Stimulated activated CD8-positive, alpha-beta memory T cell treated with anti-CD3 and anti-CD28 coated beads, Interleukin-15, amount 100 ng/mL, for 4 hours (primary cell): ENCODE measurements around the gene AIF1L.

ENCODE experiments used
- DNase-seq, 2 donors: peaks; one replicate each; pipeline ENCODE4 v3.0.0-alpha.2; 2020; ENCODE audit warnings: low read depth in 2 of 2

Gene AIF1L

DNA sequence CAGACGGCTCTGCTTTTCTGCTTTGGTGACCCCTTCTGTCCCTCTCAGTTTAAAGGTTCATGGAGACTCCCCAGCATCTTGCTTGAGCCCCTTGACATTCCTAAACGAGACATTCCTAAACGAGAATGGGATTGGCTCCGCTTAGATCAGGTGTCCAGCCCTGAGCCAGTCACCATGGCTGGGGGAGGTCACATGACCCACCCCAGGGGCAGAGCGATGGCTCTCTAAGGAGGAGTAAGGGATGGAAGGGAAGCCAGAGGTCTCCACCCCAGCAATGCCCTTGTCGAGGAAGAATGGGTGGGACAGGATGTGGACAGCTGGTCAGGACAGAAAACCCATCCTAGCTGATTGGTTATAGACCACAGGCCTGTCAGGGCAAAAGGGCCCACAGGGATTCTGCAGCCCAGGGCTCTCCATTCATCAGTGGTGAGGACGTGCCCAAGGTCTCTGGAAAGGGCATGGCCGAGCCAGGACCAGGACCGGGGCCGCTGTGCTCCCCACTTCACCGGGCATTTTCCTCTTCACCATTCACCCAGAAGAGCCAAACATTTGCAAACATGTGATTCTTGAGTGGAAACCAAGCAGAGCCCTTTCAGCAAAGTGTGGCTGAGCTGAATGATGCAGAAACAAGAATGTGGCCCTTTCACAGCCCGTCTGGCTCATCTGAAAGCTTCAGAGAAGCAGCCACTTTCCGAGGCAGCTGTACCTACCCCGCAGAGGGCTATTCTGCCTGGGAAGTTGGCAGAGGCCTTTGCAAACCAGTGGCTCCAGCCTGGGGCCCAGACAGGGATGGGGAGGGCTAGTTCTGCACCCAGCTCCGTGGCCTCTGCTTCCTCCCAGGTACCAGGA, 19.8 kb upstream of the AIF1L start:
- DNase-seq = no peak

DNA sequence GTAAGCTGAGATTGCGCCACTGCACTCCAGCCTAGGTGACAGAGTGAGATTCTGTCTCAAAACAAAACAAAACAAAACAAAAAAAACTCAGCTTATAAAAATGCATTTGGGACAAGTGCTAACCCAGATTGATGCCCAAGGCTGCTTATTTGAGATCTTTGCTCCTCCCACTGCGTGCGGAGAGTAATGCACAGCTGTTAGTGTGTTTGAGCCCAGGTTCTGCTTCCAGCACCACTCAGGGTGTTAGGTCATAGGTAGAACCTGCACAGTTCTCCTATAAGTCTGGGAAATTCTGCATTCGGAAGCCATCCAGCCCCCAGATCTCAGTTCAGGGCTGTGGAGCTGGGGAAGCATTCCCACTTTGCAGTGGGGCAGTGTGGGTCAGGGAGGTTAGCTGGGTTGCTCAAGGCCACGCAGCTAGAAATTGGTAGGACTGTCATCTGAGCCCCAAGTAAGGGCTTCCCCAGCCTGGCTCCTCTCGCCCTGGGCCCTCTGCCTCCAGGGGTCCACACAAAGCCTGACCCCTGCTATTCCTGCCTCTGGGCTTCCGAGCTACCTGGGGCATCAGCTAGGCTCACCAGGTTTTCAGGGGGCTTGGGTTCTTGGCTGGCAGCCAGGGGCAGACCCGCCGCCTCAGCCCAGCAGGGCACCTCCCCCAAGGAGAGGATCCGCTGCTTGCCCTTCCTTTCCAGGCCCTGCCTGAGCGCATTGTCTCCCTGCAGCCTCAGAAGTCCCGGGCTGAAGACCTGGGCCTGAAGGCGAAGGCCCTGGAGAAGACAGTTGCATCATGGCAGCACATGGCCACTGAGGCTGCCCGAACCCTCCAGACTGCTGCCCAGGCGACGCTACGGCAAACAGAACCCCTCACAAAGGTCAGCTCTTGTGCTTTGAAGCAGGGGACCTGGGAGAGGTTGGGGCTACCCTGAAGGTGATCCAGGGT, 17.6 kb upstream of the AIF1L start:
- DNase-seq = no peak

DNA sequence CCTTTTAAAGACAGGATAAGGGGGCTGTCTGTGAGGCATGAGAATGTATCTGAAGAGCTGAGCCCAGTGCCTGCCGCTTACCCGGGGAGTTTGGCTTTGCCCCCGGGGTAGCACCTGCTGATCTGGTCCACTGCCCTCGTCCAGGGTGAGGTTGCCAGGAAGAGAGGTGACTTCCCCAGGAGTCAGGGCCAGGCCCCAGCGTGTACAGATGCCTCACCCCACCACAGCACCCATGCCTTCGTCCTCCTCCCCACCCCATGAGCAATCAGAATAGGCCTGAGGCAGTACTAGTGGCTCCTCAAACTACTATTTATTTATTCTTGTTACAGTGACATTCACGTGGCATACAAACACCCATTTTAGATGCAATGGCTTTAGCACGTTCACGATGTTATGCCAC, 15.7 kb upstream of the AIF1L start:
- no peak for DNase-seq

DNA sequence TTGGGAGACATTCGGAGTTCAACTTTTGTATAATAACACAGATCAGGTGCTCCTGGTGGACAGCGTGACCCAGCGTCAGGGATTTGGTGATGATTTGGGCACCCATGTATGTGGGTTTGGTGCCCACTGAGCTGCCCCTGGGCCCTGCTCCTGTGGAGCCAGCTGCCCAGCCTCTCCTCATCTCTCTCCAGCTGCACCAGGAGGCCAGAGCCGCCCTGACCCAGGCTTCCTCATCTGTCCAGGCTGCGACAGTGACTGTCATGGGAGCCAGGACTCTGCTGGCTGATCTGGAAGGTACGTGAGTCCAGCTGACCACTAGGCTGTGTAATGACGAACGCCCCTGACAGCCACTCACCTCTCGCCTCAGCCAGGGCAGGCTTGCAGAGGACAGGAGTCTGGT, 14.5 kb upstream of the AIF1L start:
- no peak for DNase-seq

DNA sequence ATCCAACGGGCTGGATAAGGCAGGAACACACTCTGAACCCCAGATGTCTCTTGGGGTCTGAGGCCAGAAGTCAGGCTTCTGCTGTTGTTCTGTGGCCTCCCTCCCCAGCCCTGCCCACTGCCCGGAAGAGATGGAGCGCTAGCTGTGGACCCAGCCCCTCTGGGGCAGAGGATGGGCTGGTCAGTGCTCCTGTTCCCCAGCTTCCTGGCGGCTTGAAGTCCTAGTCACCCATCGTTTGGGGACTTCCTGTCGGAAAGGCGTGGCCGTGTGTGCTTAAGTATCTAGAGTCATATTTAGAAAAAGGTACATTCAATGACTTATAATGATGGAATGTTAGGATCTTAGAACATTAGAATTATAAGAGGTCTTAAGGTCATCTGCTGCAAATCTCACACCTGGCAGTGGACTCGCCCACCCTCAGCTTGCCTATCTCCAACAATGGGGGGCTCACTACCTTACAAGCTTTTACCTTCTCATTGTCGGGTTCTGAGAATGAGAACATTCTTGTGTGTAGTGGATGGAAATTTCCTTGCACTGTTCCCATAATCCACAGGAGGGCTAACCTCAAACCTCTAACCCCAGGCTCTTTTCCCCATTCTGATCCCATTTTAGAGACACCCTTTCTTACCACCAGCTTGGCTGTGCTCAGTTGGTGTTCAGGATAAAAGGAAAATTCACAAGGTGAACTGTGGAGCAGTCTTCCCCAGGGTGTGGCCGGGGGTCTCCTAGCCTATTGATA, 13.4 kb upstream of the AIF1L start:
- no peak for DNase-seq

DNA sequence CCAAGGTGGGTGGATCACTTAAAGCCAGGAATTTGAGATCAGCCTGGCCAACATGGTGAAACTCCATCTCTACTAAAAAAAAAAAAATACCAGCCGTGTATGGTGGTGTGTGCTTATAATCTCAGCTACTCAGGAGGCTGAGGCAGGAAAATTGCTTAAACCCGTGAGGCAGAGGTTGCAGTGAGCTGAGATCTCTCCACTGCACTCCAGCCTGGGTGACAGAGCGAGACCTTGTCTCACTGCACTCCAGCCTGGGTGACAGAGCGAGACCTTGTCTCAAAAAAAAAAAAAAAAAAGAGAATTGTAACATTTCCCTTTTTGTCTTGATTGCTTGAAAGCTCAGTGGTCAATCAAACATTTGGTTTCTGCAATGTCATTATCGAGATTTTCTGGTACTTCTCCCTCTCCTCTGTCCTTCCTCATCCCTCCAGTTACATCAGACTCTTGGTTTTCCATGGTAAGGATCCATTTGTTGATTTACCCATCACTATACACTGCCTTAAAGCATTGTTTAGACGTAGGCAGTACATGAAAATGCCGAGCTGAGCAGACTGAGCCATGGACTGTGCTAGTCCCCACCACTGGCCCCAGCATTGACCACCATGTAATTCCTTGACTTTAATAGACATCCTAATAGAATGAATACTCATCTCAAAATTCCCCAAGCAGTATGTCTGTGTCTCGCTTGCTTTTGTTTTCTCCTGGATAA, 11.5 kb upstream of the AIF1L start:
- no peak for DNase-seq

DNA sequence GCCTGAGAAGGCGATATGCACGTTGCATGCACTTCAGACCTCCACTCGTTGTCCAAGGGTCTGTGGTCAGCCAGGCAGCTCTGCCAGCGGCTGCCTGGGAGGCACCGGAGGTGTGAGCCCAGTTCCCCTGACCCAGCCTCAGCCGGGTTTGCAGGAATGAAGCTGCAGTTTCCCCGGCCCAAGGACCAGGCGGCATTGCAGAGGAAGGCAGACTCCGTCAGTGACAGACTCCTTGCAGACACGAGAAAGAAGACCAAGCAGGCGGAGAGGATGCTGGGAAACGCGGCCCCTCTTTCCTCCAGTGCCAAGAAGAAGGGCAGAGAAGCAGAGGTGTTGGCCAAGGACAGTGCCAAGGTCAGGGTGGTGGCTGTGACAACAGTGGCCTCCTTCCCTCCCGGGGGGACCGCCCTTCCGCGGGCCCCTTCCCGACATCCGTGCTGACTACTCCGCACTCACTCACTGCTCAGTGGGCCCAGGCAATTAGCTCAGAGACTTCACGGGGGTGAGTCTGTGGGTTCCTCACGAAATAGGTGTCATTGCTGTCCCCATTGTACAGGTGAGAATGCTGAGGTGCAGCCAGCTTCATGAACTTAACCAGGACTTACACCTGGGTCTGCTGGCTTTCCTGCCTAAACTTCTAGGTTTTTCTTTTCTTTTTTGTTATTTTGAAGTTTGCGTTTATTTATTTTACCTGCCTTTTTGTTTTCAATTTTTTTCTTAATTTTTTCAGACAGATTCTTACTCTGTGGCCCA, 10.8 kb upstream of the AIF1L start:
- no peak for DNase-seq

DNA sequence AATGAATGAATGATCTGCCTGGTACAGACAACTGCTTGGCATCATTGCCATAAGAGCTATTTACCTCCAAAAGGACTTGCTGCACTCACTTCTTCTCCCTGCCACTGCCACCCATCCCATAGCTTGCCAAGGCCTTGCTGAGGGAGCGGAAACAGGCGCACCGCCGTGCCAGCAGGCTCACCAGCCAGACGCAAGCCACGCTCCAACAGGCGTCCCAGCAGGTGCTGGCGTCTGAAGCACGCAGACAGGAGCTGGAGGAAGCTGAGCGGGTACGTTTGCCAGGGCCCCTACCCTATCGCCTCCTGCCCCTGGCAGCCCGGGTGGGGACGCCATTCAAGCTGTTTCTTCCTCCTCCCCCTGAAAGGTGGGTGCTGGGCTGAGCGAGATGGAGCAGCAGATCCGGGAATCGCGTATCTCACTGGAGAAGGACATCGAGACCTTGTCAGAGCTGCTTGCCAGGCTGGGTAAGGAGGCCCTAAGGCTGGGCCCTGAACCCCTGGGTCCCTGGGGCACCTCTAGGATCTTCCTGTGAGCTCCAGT, 8.9 kb upstream of the AIF1L start:
- DNase-seq = no peak

DNA sequence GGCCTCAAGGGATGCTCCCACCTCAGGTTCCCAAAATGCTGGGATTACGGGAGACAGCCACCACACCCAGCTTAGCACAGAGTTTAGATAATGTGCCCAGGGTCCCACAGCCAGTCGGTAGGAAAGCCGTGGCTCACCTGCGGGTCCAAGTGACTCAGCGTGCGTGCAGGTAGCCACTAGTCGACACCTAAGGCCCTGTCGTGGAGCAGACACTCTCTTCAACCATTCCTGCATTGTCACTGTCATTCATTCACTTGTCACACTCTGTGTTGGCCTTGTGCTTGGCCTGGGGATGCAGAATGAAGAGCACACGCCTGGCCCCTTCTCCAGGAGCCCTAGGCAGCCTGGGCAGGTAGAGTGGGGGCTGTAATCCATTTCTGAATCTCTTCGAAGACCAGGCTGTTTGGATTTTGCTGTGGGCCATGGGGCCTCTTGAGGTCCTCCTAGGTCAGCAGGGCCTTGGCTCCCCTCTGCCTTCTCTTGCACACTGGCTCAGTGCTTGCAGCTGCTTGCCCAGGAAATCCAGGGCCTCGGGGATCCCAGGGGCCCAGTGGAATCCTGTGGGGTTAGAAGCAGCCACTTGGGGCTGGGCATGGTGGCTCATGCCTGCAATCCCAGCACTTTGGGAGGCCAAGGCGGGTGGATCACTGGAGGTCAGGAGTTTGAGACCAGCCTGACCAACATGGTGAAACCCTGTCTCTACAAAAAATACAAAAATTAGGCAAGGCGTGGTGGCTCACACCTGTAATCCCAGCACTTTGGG, 6.1 kb upstream of the AIF1L start:
- no peak for DNase-seq

DNA sequence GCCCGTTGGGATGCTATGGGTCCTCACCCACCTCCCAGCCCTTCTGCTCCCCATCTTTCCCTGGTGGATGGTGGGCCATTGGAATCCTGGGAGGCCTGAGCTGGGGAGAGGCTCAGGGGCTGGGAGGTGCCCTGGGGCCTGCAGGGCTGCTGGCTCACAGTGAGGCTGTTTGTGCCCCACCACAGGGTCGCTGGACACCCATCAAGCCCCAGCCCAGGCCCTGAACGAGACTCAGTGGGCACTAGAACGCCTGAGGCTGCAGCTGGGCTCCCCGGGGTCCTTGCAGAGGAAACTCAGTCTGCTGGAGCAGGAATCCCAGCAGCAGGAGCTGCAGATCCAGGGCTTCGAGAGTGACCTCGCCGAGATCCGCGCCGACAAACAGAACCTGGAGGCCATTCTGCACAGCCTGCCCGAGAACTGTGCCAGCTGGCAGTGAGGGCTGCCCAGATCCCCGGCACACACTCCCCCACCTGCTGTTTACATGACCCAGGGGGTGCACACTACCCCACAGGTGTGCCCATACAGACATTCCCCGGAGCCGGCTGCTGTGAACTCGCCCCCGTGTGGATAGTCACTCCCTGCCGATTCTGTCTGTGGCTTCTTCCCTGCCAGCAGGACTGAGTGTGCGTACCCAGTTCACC, 4.9 kb upstream of the AIF1L start:
- DNase-seq = no peak

DNA sequence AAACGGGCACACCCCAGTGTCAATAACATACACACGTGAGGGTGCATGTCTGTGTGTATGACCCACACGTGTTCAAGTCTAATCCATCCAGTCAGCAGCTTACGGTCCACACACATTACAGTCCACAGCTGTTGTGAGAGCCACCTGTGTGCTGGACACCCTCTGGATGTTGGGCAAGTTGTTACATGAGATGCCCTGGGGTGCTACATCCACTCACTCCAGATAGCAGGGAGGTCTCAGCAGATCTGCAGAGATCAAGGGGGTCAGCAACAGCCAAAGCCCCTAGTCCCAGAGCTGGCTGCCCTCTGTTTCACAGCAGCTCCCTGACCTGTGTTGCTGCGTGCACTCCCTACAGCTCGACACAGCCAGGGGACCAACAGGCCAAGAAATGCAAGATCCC, 4.3 kb upstream of the AIF1L start:
- DNase-seq = no peak

DNA sequence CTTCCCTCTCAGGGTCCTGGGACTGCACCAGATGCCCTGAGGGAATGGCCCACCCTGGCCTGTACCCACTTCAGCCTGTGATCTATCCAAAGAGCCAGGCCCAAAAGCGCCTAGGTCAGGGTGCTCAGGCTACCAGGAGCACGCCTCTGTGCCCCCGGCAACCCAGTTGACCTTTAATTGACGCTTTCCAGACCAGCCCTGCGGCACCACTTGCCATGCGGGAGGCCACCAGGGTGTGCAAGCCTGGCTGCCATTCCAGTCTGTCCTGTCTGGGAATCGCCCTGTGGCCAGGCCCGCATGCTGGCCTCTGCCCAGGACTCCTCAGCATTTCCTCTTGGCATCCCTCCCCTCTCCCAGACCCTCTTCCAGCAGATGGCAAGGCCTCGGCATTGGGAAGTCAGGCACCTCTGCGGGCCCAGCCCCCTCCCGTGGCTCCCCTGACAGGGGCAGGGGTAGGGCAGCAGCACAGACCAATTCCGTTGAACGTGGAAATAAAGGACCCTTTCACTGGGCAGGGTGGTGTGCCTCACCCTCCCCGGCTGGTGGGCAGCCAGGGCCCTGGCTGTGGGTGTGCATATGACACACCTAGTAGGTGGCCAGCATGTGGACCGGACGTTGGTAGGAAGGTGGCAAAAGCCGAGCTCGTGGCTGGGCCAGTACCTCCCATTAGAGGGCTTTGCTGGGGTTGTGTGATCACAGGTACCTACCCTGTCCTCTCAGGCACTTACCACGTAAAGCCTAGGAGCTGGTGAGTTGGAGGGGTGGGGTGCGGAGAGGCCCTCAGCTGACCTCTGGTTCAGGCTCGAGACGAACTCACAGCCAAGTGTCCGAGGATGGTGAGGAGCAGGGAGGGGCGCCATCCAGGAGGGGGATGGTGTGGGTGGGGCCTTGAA, 3.5 kb upstream of the AIF1L start:
- no peak for DNase-seq

DNA sequence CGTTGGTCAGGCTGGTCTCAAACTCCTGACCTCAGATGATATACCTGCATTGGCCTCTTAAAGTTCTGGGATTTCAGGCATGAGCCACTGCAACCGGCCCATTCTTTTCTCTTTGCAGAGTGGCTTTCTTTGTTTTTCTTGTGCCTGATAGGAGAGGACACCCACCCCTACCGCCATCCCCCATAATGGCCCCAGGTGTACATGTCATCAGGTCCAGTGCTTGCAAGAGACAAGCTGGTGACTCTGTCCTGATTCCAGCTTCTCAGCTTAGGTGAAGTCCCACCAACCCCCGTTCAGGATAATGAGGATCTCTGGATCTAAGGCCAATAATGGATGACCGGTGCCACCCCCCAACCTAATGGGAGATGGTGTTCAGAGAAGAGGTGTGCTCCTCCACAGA, 2.3 kb upstream of the AIF1L start:
- DNase-seq = no peak

DNA sequence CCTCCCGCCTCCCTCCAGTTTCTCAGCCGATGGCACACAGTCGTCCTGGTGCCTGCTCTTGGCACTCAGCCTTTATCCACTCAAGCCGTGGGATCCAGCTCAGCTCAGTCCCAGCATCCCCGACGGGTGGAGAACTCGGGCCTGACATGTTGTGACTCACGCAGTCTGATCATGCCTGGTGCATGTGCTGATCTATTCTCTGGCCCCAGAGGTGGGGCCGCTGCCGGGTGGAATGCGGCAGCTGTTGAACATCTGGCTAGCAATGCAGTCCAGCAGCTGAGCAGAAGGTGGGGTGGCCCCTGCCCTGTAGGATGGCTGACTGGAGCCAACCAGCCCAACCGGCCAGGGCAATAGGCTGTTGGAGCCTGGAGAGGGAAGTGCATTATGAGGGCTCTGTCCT, 1.7 kb upstream of the AIF1L start:
- DNase-seq = no peak

DNA sequence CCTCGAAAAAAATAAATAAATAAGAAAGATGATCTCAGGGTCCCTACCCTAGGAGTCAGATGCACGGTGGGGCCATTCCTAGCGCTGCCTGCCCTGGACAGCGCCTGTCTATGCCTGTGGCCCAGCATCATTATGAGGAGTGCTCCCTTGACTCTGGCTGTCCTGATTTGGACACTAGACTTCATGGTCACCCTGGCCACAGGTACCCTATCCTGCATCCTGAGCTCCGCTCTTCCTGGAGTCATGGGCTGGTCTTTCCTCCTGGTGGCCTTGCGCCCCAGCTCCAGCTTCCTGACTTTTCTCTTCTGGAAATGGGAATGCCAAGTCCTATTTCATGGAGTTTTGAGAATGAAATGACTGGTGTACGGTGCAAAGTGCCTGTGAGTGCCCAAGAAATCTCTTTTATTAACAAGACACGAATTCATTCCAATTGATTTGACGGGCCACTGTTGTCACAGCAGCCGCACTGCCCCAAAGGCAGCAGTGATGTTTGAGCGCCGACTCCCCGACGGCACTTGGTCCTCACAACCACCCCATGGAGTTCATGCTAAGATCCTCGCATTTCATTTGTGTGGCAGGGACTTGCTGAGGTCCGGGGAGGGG, 564 bp upstream of the AIF1L start:
- no peak for DNase-seq

DNA sequence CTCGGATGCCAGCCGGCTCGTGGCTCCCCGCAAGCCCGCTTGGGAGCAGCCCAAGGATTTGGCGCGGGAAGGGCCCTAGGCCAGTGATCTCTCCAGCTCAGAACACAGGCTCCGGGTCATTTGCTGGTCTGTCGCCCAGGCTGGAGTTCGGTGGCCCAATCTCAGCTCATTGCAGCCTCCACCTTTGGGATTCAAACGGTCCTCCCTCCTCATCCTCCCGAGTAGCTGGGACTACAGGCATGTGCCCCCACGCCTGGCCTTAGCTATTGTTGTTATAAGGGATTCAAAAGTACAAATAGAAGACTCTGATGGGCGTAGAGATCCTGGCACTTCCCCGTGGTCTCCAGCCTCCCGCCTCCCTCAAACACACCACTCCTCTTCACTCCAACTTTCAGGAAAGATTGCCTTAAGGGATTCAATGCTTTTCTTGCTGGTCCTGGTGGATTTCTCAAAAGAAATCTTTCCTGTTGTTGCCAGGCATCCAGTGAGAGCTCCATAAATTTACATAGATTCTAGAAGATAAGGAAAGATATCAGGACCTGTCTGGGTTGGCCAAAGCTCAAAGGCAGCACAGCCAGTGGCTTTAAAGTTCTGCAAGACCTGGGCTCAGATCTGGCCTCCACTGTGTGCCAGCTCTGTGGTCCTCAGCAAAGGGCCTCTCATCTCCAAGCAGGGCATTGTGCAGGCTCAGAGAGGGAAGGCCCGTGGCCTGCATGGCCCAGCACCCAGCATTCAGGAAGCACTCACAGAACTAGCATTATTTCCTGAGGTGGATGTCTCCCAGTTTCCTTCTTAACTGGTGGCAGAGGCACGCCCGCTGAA, 1.0 kb downstream of the AIF1L start:
- DNase-seq = no peak

DNA sequence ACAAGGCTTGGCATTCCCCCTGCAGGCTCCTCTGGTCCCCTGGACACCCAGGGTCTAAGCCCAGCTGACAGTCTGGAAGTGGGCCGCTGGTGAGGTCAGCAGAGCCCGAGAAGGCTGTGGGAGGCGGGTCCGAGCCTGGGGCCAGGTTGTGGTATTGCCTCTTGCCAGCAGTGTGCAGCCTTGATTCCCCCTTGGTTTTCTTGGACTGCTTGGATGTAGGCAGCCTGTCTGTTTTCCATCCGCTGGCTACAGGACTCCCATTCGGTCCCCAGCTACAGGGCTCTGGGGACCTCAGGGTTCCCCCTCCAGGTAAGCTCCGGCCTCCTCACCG, 1.6 kb downstream of the AIF1L start:
- DNase-seq = no peak
